ENCODE data around the gene CA10.

The CA10 gene

GRCh38 chr17:51668963-51669246 is 489.6 kb downstream of the CA10 start:
- DNase-seq: no peak

GRCh38 chr17:51668155-51668962 is 490.2 kb downstream of the CA10 start:
- no peak for DNase-seq

- no peak for DNase-seq
Measured at GRCh38 chr17:51667706-51668083, 490.8 kb downstream of the CA10 start.

GRCh38 chr17:51666971-51667705 is 491.4 kb downstream of the CA10 start:
- no peak for DNase-seq

- no peak for DNase-seq
Measured at GRCh38 chr17:51662204-51663056, 496.1 kb downstream of the CA10 start.

GRCh38 chr17:51661403-51661802 is 497.1 kb downstream of the CA10 start:
- DNase-seq: no peak

- no peak for DNase-seq
Measured at GRCh38 chr17:51660266-51660665, 498.2 kb downstream of the CA10 start.

GRCh38 chr17:51657224-51657623 is 501.3 kb downstream of the CA10 start:
- no peak for DNase-seq

GRCh38 chr17:51653878-51654277 is 504.6 kb downstream of the CA10 start:
- peak in 1 of 2 experiments; percentile 13 for DNase-seq

- no peak for DNase-seq
Measured at GRCh38 chr17:51652529-51652928, 506.0 kb downstream of the CA10 start.

GRCh38 chr17:51651513-51652298 is 506.8 kb downstream of the CA10 start:
- DNase-seq: no peak

- DNase-seq: peak; percentile 19 to 41
Measured at GRCh38 chr17:51650772-51651171, 507.7 kb downstream of the CA10 start.

GRCh38 chr17:51650202-51650601 is 508.3 kb downstream of the CA10 start:
- peak; percentile 73 to 84 for DNase-seq

GRCh38 chr17:51647826-51648225 is 510.7 kb downstream of the CA10 start:
- DNase-seq: no peak

- no peak for DNase-seq
Measured at GRCh38 chr17:51647067-51647466, 511.4 kb downstream of the CA10 start.

- no peak for DNase-seq
Measured at GRCh38 chr17:51646539-51646938, 512.0 kb downstream of the CA10 start.

GRCh38 chr17:51645056-51645455 is 513.5 kb downstream of the CA10 start:
- no peak for DNase-seq

GRCh38 chr17:51643702-51644490 is 514.6 kb downstream of the CA10 start:
- no peak for DNase-seq

- DNase-seq: no peak
Measured at GRCh38 chr17:51642029-51642428, 516.5 kb downstream of the CA10 start.

- peak; percentile 18 to 65 for DNase-seq
Measured at GRCh38 chr17:51640108-51640622, 518.3 kb downstream of the CA10 start.

GRCh38 chr17:51638971-51639370 is 519.5 kb downstream of the CA10 start:
- no peak for DNase-seq

- DNase-seq: no peak
Measured at GRCh38 chr17:51636291-51636690, 522.2 kb downstream of the CA10 start.
